ENCODE results near the gene SRD5A1. TPM values are rescaled to one million over a fixed set of nuclear protein-coding genes. Genes with fewer than 3 reads are reported as not detected.

Gene SRD5A1
- total and polyA plus RNA-seq, 8 donors, result 1.3 to 12.8 (median 4.2) TPM; not detected in 1

DNA sequence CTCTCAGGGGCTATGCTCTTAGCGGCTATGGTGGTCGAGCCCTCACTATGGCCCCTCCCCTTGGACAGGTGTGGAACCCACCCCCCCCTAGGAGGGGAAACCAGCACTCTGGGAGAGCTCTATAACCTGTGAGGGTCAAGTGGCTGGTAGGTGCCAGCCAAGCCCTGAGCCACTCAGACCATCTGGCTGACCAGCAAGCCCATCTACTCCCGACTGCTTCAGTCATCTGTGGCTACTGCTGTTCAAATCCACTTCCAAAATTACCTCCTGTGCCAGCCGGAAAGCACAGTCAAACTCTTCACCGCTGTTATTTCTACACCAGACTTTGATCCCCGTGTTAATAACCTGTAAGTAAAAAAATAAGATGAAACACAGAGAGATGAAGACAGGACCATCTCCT lies 28.9 kb upstream of the SRD5A1 start:
- H3K36me3 ChIP-seq, result peaks cover 94 to 100% (median 100%) of the 10 kb centered on the region in 4 donors
- intact Hi-C loops (cut with DNase I; ENCODE audit: low total_unique reads), result no loop called here
- 89 to 99% (median 95%) methylated on average over 6 of the region's 6 CpGs for WGBS, 5 donors

DNA sequence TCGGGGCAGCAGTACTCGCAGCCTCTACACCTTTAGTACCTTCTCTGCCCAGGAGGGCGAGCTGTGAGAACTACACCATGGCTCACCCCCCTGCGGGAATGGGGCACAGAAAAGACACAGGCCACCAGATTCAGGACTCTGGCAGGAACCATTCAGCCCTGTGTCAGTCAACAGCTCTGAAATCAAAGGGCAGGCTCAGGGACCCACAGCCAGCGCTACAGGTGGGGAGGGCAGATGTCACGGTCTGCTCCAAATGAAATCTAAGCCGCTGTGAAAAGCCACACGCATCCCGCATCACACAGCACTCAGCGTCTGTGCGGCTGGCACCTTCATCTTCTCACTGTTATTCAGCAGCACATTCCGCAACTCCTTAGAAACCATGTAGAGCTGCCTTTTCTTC lies 28.3 kb upstream of the SRD5A1 start:
- no peaks in the 10 kb centered on the region for H3K4me1 ChIP-seq
- H3K4me3 ChIP-seq, result no peak overlapping the region
- WGBS, 5 donors, result 95 to 97% (median 96%) methylated on average over 12 of the region's 12 CpGs
- no peak for DNase-seq
- peaks cover 94 to 100% (median 100%) of the 10 kb centered on the region in 4 donors for H3K36me3 ChIP-seq
- intact Hi-C loops (cut with DNase I; ENCODE audit: low total_unique reads), result no loop called here
- H3K27ac ChIP-seq, result no peak overlapping the region
- TF ChIP-seq POLR2A (IDR thresholded peaks at IDR 0.05) (no peak), EP300 (IDR thresholded peaks at IDR 0.05) (no peak), POLR2AphosphoS5 (IDR thresholded peaks at IDR 0.05) (no peak)
- TF ChIP-seq, protein P1, sequence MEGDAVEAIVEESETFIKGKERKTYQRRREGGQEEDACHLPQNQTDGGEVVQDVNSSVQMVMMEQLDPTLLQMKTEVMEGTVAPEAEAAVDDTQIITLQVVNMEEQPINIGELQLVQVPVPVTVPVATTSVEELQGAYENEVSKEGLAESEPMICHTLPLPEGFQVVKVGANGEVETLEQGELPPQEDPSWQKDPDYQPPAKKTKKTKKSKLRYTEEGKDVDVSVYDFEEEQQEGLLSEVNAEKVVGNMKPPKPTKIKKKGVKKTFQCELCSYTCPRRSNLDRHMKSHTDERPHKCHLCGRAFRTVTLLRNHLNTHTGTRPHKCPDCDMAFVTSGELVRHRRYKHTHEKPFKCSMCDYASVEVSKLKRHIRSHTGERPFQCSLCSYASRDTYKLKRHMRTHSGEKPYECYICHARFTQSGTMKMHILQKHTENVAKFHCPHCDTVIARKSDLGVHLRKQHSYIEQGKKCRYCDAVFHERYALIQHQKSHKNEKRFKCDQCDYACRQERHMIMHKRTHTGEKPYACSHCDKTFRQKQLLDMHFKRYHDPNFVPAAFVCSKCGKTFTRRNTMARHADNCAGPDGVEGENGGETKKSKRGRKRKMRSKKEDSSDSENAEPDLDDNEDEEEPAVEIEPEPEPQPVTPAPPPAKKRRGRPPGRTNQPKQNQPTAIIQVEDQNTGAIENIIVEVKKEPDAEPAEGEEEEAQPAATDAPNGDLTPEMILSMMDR (IDR thresholded peaks at IDR 0.05), result no peak
- H3K27me3 ChIP-seq, result no peaks in the 10 kb centered on the region
- H3K9me3 ChIP-seq, result no peaks in the 10 kb centered on the region

More for the DNA sequence above, 28.9 kb upstream of the SRD5A1 start:
- H3K27ac ChIP-seq, result no peak overlapping the region
- TF ChIP-seq POLR2A (IDR thresholded peaks at IDR 0.05) (no peak), EP300 (IDR thresholded peaks at IDR 0.05) (no peak), POLR2AphosphoS5 (IDR thresholded peaks at IDR 0.05) (no peak)
- TF ChIP-seq, protein P1 (IDR thresholded peaks at IDR 0.05), result no peak
- no peaks in the 10 kb centered on the region for H3K9me3 ChIP-seq
- no peak for DNase-seq
- no peaks in the 10 kb centered on the region for H3K27me3 ChIP-seq
- no peak overlapping the region for H3K4me3 ChIP-seq
- H3K4me1 ChIP-seq, result no peaks in the 10 kb centered on the region

DNA sequence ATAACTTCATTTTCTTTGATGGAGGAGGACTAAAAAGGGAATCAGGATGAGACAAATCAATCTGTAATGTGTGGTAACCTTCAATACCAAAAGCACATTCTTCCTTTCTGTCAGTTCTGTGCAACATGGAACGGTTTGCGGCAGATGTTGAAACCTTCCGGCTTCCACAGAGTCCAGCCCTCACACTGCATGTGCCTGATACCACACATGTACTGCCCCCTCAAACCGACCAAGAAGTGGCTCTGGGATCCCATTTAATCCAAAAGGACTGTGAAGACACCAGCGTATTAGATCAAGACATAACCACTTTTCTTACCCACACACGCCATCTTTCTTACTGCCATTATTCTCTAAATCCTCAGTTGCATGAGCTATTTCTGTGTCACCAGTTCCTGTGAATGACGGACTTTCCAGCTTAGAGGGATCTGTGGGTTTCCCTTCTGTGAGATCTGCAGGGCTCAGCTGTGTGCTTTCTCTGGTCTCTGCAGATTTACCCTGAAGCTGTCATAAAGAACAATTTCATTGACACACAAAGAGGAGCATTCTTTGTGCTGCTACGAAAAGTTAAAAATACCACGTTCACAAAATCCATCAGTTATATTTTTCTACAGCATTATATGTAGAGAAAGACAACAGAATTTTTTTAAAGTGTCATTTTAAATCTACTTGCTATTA lies 26.2 kb upstream of the SRD5A1 start:
- peaks cover 93 to 100% (median 100%) of the 10 kb centered on the region in 4 donors for H3K36me3 ChIP-seq
- H3K4me1 ChIP-seq, result no peaks in the 10 kb centered on the region
- no peaks in the 10 kb centered on the region for H3K27me3 ChIP-seq
- H3K4me3 ChIP-seq, result no peak overlapping the region
- intact Hi-C loops (cut with DNase I; ENCODE audit: low total_unique reads), result no loop called here
- no peak overlapping the region for H3K27ac ChIP-seq
- no peak for DNase-seq
- WGBS, 5 donors, result 86 to 97% (median 95%) methylated on average over 9 of the region's 9 CpGs
- TF ChIP-seq, protein P1 (IDR thresholded peaks at IDR 0.05), result no peak
- TF ChIP-seq POLR2AphosphoS5 (IDR thresholded peaks at IDR 0.05) (no peak), POLR2A (IDR thresholded peaks at IDR 0.05) (no peak), EP300 (IDR thresholded peaks at IDR 0.05) (no peak)
- H3K9me3 ChIP-seq, result no peaks in the 10 kb centered on the region

DNA sequence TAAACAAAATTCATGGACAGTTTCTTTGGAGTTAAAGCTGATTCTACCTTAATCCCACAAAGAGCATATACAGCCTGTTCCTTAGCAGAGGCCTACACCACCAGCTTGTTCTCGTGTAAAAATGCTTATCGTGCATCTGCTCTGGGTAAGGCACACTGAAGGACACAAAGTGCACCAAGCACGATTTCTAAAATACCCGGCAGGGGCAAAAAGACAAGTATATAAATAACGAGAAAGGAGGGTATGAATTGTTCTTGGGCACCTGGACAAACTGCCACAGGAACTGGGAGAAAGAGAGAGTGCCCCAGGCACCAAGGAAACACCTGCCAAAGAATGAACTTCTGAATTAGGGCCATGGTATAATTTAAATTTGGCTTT lies 25.7 kb upstream of the SRD5A1 start:
- WGBS, 5 donors, result 92 to 96% (median 94%) methylated on average over 5 of the region's 5 CpGs
- TF ChIP-seq, protein P1 (IDR thresholded peaks at IDR 0.05), result no peak
- TF ChIP-seq EP300 (IDR thresholded peaks at IDR 0.05) (no peak), POLR2A (IDR thresholded peaks at IDR 0.05) (no peak), POLR2AphosphoS5 (IDR thresholded peaks at IDR 0.05) (no peak)
- Histone ChIP-seq H3K27ac (no peak overlapping the region), H3K4me3 (no peak overlapping the region), H3K9me3 (no peaks in the 10 kb centered on the region), H3K4me1 (no peaks in the 10 kb centered on the region), H3K36me3 (peaks cover 93 to 100% (median 100%) of the 10 kb centered on the region in 4 donors), H3K27me3 (no peaks in the 10 kb centered on the region)
- DNase-seq, result no peak
- intact Hi-C loops (cut with DNase I; ENCODE audit: low total_unique reads), result no loop called here
